Hepatic stellate cell (primary cell): ENCODE measurements around the gene QRFP.

ENCODE experiments used
- DNase-seq: peaks from one replicate; pipeline ENCODE4 v3.0.0; 2011; ENCODE audit warnings: low spot score

Gene QRFP

GRCh38 chr9:130890870-130891687 lies 5.5 kb downstream of the QRFP start:
- no peak for DNase-seq

DNA sequence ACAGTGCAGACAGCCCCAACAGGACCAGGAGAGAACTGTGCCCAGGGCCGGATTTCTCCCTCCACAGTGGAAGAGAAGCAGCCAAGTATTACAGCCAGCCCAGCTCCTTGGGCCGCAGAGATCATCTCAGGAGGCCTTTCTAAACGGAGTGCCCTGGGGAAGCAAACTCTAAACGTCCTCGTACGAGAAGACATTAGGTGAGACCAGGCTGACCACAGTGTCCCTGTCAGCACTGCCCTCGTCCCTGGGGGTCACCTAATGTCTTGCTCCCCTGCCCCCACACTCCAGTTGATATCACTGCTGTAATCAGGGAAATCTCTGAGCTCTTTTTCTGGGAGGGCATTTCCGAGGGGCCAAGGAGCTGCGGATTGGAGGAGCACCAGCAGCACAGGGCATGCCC lies 6.5 kb downstream of the QRFP start:
- no peak for DNase-seq

GRCh38 chr9:130888146-130888885 lies 8.3 kb downstream of the QRFP start:
- no peak for DNase-seq

- no peak for DNase-seq
Measured at GRCh38 chr9:130887494-130888144, 9.0 kb downstream of the QRFP start.

DNA sequence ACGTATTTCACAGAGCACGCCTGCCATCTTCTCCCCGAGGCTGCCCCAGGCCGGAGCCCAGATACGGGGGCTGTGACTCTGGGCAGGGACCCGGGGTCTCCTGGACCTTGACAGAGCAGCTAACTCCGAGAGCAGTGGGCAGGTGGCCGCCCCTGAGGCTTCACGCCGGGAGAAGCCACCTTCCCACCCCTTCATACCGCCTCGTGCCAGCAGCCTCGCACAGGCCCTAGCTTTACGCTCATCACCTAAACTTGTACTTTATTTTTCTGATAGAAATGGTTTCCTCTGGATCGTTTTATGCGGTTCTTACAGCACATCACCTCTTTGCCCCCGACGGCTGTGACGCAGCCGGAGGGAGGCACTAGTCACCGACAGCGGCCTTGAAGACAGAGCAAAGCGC lies 9.6 kb downstream of the QRFP start:
- no peak for DNase-seq

DNA sequence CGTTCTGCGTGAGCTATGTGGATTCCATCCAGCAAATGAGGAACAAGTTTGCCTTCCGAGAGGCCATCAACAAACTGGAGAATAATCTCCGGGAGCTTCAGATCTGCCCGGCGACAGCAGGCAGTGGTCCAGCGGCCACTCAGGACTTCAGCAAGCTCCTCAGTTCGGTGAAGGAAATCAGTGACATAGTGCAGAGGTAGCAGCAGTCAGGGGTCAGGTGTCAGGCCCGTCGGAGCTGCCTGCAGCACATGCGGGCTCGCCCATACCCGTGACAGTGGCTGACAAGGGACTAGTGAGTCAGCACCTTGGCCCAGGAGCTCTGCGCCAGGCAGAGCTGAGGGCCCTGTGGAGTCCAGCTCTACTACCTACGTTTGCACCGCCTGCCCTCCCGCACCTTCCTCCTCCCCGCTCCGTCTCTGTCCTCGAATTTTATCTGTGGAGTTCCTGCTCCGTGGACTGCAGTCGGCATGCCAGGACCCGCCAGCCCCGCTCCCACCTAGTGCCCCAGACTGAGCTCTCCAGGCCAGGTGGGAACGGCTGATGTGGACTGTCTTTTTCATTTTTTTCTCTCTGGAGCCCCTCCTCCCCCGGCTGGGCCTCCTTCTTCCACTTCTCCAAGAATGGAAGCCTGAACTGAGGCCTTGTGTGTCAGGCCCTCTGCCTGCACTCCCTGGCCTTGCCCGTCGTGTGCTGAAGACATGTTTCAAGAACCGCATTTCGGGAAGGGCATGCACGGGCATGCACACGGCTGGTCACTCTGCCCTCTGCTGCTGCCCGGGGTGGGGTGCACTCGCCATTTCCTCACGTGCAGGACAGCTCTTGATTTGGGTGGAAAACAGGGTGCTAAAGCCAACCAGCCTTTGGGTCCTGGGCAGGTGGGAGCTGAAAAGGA lies 10.9 kb downstream of the QRFP start:
- DNase-seq = no peak

- DNase-seq = no peak
Measured at GRCh38 chr9:130884542-130885483, 11.8 kb downstream of the QRFP start.

DNA sequence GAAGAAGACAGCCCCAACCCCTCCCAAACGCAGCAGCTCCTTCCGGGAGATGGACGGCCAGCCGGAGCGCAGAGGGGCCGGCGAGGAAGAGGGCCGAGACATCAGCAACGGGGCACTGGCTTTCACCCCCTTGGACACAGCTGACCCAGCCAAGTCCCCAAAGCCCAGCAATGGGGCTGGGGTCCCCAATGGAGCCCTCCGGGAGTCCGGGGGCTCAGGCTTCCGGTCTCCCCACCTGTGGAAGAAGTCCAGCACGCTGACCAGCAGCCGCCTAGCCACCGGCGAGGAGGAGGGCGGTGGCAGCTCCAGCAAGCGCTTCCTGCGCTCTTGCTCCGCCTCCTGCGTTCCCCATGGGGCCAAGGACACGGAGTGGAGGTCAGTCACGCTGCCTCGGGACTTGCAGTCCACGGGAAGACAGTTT lies 12.5 kb downstream of the QRFP start:
- DNase-seq = no peak

- no peak for DNase-seq
Measured at GRCh38 chr9:130883479-130883878, 13.1 kb downstream of the QRFP start.

DNA sequence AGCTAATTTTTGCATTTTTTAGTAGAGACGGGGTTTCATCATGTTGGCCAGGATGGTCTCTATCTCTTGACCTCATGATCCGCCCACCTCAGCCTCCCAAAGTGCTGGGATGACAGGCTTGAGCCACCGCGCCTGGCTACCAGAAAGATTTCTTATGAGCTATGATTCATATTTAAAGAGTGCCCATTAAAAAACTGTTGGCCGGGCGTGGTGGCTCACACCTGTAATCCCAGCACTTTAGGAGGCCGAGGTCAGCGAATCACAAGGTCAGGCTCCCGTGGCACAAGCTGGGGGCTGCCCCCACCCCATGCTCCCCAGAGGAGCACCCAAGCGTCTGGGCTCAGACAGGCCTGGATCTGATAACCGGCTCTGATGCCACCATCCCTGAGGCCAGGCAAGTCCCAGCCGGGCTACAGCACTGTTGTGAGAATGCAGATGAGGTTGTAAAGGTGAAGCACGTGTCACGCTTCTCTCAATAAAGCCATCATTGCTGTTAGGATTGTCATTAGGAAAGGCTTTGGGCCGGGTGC lies 13.9 kb downstream of the QRFP start:
- no peak for DNase-seq

GRCh38 chr9:130881516-130881915 lies 15.1 kb downstream of the QRFP start:
- DNase-seq = no peak

DNA sequence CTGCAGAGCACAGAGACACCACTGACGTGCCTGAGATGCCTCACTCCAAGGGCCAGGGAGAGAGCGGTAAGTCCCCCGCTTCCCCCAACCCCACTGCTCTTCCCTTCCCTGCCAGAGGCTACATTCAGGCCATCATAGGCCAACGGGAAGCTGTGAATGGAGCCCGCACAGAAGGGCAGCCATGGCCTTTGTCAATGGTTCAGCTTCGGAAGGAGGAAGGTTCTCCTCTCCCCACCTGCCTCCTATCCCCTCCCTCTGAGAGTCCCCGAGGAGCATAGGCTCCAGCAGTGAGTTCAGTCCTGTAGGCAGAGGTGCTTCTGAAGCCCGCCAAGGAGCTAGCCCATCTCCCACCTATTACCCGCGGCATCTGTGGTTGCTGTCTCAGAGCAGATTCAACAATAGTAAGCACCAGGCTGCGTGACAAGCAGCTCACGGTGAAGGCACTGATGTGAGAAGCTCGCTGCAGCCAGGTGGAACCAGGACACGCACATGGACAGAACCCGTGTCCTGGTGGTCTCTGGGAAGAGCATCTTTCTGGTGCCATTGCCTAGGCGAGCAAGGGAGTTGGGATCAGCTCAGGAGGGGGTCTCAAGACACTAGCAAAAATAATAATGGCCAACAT lies 15.9 kb downstream of the QRFP start:
- no peak for DNase-seq

GRCh38 chr9:130879863-130880411 lies 16.7 kb downstream of the QRFP start:
- no peak for DNase-seq

- no peak for DNase-seq
Measured at GRCh38 chr9:130878295-130878694, 18.3 kb downstream of the QRFP start.

DNA sequence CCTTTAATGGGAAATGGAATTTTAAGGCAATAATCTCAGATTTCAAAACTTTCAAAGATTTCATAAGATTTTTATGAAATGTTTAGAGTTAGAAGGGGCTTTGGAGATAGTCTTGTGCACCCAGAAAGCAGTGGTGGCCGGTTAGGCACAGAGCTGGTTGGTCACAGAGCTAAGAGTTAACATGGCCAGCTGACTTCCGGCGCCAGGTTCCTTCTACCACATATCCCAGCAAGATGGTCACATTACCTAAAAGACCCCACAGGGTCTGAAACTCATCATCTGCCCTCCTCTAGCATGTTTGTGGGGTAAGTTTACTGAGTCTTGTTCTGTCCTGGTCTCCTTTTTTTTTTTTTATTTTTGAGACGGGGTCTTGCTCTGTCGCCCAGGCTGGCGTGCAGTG lies 19.3 kb downstream of the QRFP start:
- no peak for DNase-seq

DNA sequence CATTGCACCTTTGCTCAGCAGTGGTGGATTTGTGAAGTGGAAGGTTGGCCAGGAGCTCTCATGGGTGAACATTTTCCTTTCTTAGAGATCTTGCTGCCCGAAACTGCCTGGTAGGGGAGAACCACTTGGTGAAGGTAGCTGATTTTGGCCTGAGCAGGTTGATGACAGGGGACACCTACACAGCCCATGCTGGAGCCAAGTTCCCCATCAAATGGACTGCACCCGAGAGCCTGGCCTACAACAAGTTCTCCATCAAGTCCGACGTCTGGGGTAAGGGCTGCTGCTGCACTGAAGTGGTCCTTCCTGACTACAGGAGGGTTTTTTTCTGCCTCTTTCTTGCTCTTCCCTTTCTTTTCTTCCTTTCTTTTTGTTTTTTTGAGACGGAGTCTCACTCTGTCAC lies 21.8 kb downstream of the QRFP start:
- DNase-seq = no peak

DNA sequence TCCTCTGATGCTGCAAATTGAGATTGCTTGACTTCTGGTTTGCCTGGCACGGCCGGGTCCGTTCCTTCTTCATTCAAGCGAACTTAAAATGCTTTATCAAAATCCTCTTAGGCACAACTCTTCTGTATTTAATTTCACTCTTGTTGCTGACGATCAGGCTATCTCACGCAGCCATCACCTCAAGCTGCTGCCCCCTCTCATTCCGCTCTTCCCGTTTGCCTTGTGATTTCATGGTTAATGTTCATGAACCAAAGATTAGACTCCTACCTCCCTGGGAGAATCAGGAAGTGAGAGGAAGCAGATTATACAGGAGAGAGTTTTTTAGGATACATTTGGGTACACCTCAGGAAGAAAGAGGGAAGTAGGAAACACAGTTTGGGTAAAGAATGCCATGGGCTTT lies 22.6 kb downstream of the QRFP start:
- no peak for DNase-seq

DNA sequence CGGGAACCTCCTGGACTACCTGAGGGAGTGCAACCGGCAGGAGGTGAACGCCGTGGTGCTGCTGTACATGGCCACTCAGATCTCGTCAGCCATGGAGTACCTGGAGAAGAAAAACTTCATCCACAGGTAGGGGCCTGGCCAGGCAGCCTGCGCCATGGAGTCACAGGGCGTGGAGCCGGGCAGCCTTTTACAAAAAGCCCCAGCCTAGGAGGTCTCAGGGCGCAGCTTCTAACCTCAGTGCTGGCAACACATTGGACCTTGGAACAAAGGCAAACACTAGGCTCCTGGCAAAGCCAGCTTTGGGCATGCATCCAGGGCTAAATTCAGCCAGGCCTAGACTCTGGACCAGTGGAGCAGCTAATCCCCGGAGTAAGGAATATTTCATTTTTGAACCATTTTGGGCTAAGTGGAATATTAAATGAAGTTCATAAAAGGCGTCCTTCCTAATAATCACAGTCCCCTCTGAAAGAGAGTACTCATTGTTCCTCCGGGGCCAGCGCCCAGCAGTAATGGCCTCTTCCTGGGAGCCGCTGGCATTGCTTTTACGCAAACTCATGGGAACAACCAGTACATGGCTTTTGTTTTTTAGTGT lies 23.6 kb downstream of the QRFP start:
- DNase-seq = no peak

- DNase-seq = no peak
Measured at GRCh38 chr9:130872508-130872907, 24.1 kb downstream of the QRFP start.
